Mucosa of stomach (tissue), 1 donor: ENCODE data around the gene HGD.
A peak's percentile ranks its signal among the peaks of the same experiment; 100 is the strongest.
"Not testable (repeated sequence)": the region's sequence is repeated elsewhere in the genome, so short reads cannot be mapped to it uniquely, and the experiment has no call there.

Source experiments
- H3K27me3 ChIP-seq: one replicate; pipeline ENCODE4 v1.7.0; 2013; ENCODE audit warnings: mild to moderate bottlenecking, low read length; ENCODE audit not compliant: control insufficient read depth, insufficient read depth
- H3K36me3 ChIP-seq: one replicate; pipeline ENCODE4 v1.7.0; 2013; ENCODE audit warnings: low read length; ENCODE audit not compliant: control insufficient read depth, insufficient read depth
- H3K4me1 ChIP-seq: one replicate; pipeline ENCODE4 v1.7.0; 2013; ENCODE audit warnings: mild to moderate bottlenecking, low read length; ENCODE audit not compliant: control insufficient read depth, insufficient read depth
- H3K4me3 ChIP-seq: one replicate; pipeline ENCODE4 v1.7.0; 2013; ENCODE audit warnings: low read length
- H3K9ac ChIP-seq: one replicate; pipeline ENCODE4 v1.7.0; 2013; ENCODE audit warnings: mild to moderate bottlenecking, low read length, moderate library complexity
- H3K9me3 ChIP-seq: one replicate; pipeline ENCODE4 v1.7.0; 2013; ENCODE audit warnings: mild to moderate bottlenecking, low read length, moderate library complexity; ENCODE audit not compliant: control insufficient read depth
- donor health status: Pancreatic carcinoma.

The HGD gene

DNA sequence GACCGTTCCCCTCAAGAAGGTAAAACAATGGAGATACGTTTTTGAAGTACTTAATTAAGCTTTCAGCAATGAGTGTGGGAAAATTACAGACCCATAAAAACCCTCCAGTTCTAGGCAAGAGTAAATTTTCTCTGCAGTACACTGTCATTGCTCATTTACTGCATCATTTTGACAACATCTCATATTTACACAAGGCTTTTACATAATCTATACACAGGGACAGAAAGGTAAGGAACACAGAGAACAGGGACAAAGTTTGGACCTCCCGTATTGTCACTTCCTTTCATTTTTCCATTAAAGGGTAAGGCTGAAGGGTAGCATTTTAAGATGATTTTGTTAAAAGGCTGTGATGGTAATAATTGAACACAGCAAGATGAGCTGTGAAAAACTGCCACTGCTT lies 7.4 kb upstream of the HGD start:
- H3K4me3 ChIP-seq: no peak overlapping the region
- peaks cover 7% of the 10 kb centered on the region for H3K4me1 ChIP-seq
- H3K9ac ChIP-seq: no peak overlapping the region
- no peaks in the 10 kb centered on the region for H3K27me3 ChIP-seq
- H3K9me3 ChIP-seq: no peaks in the 10 kb centered on the region
- no peaks in the 10 kb centered on the region for H3K36me3 ChIP-seq

GRCh38 chr3:120688121-120688520 lies 6.1 kb upstream of the HGD start:
- H3K27me3 ChIP-seq: no peaks in the 10 kb centered on the region
- no peaks in the 10 kb centered on the region for H3K9me3 ChIP-seq
- H3K4me3 ChIP-seq: no peak overlapping the region
- peaks cover 11% of the 10 kb centered on the region for H3K4me1 ChIP-seq
- H3K9ac ChIP-seq: no peak overlapping the region
- no peaks in the 10 kb centered on the region for H3K36me3 ChIP-seq

DNA sequence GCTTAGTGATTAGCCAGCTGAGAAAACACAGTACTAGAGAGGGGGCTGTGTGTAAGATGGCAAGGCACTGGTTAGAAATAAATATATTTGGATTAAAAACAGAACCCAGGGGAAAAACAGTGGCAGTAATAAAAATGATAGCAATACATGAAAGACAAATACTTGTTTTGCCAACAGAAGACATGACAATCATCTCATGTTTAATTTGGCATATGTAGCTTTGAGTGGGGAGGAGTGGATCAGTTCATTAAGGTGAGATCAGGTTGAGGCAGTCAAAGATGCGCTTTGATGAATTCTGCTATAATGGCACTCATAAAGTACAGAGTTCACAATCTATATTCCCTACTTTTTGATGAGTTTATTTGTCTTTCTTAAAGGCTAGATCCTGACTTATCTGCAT lies 3.4 kb upstream of the HGD start:
- Histone ChIP-seq H3K9me3 (no peaks in the 10 kb centered on the region), H3K36me3 (no peaks in the 10 kb centered on the region), H3K4me3 (no peak overlapping the region)

DNA sequence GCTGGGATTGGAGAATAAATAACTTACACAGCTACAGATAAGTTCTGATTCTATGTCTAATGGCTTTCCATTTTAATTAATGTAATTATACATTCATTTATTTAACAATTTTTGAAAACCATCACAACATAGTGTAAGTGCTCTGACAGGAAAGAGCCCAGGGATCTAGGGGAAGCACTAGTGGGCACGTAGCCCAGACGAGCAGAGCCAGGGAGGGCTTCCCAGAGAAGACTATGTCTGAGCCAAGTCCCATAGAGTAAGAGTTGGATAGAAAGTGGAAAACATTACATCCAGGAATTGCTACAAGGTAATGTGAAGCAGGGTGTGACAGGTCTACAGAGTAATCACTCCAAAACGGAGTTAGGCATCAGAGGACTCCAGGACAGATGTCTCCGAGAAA lies 2.9 kb upstream of the HGD start:
- Histone ChIP-seq H3K4me1 (peaks cover 29% of the 10 kb centered on the region), H3K9me3 (no peaks in the 10 kb centered on the region), H3K9ac (no peak overlapping the region), H3K4me3 (no peak overlapping the region), H3K27me3 (no peaks in the 10 kb centered on the region), H3K36me3 (no peaks in the 10 kb centered on the region)

More for the DNA sequence above, 3.4 kb upstream of the HGD start:
- no peaks in the 10 kb centered on the region for H3K27me3 ChIP-seq
- H3K9ac ChIP-seq: no peak overlapping the region
- peaks cover 28% of the 10 kb centered on the region for H3K4me1 ChIP-seq

DNA sequence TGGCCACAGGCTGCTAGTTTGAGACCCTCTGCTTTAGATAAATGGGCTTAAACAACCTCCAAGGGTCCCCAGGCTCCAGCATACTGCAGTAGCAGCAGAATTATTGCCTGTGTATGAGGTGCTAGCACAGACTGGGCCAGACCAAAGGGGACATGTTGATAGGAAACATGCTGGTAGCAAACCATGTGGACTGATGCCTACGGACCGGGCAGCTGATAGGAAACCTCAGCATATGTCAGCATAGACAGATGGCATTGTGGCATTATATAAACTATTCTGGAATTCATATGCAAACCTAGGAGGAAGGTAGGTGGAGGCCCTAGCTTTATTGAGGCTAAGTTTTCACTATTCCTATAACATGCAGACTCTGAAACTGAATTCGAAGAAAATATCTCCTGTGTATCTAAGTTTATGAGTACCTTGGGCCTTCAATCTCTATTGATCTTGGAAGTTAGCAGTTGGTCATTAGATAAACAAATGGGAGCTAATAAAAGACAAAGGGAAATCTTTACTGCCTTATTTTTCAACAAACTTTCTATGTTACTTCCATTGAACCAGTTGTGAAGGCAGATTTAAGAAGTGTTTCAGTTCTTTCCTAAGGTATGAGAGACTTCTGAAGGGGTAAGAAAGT lies 1.7 kb upstream of the HGD start:
- Histone ChIP-seq H3K4me1 (peaks cover 38% of the 10 kb centered on the region), H3K4me3 (no peak overlapping the region), H3K27me3 (no peaks in the 10 kb centered on the region), H3K9me3 (no peaks in the 10 kb centered on the region), H3K9ac (no peak overlapping the region), H3K36me3 (no peaks in the 10 kb centered on the region)

- Histone ChIP-seq H3K4me3 (no peak overlapping the region), H3K27me3 (no peaks in the 10 kb centered on the region), H3K9me3 (no peaks in the 10 kb centered on the region), H3K4me1 (peaks cover 39% of the 10 kb centered on the region), H3K9ac (no peak overlapping the region), H3K36me3 (no peaks in the 10 kb centered on the region)
Observed at GRCh38 chr3:120683213-120683612, 1.2 kb upstream of the HGD start.

DNA sequence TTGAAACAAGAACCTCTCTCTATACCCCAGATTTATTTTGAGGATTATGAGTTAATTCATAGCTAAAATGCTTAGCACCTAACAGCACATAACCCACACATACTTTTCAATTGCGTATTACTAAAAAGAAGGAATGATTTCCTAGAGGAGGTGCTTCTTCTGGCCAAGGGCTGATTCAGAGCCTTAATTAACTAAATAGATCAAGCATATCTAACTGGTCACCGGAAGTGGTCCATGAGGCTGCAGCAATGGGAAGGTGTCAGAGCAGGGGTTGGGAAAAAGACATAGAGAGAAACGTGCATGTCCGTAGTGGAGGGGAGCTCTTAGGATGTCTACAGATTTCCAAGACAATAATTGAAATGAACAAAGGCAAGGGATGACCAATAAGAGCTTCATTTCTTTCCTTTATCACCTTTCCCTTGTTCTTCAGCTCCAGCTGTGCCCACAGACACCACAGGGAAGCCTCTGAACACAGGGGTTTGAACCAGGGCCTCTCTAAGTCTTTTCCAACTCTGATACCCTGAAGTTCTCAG lies 467 bp downstream of the HGD start:
- H3K27me3 ChIP-seq: no peaks in the 10 kb centered on the region
- H3K9me3 ChIP-seq: no peaks in the 10 kb centered on the region
- H3K4me3 ChIP-seq: peak overlapping the region; percentile 17
- H3K9ac ChIP-seq: peak overlapping the region; percentile 74
- peaks cover 39% of the 10 kb centered on the region for H3K4me1 ChIP-seq
- H3K36me3 ChIP-seq: no peaks in the 10 kb centered on the region

GRCh38 chr3:120681018-120681417 lies 1.0 kb downstream of the HGD start:
- peak overlapping the region; percentile 17 for H3K4me3 ChIP-seq
- no peaks in the 10 kb centered on the region for H3K36me3 ChIP-seq
- H3K9ac ChIP-seq: peak overlapping the region; percentile 74

DNA sequence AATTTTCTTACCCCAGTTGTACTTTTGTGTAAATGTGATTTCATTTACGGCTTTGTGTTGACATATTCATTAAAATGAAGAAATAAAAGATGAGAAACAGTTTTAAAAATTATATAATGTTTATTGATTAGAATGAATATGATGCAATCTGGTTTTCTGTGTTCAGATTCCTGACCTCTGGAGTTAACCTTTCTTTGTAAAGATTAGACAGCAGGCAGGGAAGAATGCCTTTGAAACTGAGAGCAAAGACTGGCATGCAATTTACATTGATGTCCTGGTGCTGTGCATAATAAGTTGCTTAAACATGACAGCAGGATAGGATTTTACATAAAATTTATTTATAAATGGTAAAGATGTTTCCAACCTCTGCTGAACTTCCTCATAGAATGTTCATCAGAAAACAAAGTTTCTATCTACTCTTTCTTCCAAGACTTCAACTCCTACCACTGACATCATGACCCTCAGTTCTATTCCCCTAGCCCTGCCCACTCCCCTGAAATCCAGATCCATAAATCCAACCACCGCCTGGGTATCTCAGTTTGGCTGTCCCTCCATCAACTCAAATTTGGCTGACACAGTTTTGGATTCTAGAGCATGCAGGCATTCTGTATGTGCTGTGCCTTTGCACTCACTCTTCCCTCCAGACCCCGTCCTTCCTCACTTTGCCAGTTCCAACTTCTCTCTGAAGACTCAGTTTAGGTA lies 1.7 kb downstream of the HGD start:
- peaks cover 39% of the 10 kb centered on the region for H3K4me1 ChIP-seq
- no peaks in the 10 kb centered on the region for H3K36me3 ChIP-seq
- H3K4me3 ChIP-seq: peak overlapping the region; percentile 17
- no peaks in the 10 kb centered on the region for H3K9me3 ChIP-seq
- no peaks in the 10 kb centered on the region for H3K27me3 ChIP-seq
- peak overlapping the region; percentile 30 for H3K9ac ChIP-seq

More at GRCh38 chr3:120681018-120681417, 1.0 kb downstream of the HGD start:
- H3K4me1 ChIP-seq: peaks cover 39% of the 10 kb centered on the region
- no peaks in the 10 kb centered on the region for H3K27me3 ChIP-seq
- no peaks in the 10 kb centered on the region for H3K9me3 ChIP-seq

GRCh38 chr3:120678984-120679383 lies 3.1 kb downstream of the HGD start:
- H3K9ac ChIP-seq: peak overlapping the region; percentile 38
- H3K4me3 ChIP-seq: no peak overlapping the region
- H3K4me1 ChIP-seq: peaks cover 37% of the 10 kb centered on the region

DNA sequence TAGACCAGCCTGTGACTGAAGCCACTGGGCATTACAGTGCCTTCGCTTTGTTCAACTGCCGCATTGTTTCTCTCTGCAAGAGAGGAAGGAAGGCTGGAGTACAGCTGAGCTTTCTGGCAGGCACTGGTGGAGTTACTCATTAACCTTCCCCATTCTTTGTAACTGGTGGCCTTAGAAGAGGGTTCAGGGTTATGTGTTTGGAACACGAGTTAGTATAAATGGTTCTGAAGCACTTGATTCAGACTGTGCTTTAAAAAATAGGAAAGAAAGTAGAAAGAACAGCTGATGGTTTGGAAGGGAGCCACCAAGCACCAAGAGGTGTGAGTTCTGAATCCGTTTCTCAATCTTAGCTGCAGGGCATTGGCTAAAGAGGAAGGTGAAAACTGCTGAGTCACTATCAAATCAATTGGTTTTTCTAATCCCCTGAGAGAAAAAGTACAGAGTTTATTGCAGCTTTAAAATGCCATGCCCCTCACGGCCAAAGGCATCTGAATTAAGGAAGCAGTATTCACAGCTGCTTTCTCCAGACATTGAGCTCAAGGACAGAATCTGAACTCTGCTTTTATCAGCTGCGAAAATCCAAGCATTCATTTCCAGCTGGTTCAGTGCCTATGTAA lies 3.6 kb downstream of the HGD start:
- Histone ChIP-seq H3K9me3 (no peaks in the 10 kb centered on the region), H3K27me3 (no peaks in the 10 kb centered on the region), H3K9ac (peak overlapping the region; percentile 38), H3K4me3 (no peak overlapping the region), H3K4me1 (peaks cover 31% of the 10 kb centered on the region), H3K36me3 (no peaks in the 10 kb centered on the region)

More at GRCh38 chr3:120678984-120679383, 3.1 kb downstream of the HGD start:
- Histone ChIP-seq H3K36me3 (no peaks in the 10 kb centered on the region), H3K27me3 (no peaks in the 10 kb centered on the region), H3K9me3 (no peaks in the 10 kb centered on the region)

DNA sequence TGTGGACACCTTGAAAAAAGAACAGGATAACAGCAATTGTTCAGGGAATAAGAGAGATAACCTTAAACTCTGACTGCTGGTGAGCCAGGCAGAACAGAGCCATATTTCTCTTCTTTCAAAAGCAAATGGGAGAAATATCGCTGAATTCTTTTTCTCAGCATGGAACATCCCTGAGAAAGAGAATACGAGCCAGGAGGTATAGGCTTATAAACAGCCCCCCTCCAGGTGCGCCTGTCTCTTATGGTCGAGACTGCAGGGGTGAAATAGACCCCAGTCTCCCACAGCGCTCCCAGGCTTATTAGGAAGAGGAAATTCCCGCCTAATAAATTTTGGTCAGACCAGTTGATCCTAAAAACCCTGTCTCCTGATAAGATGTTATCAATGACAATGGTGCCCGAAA lies 4.8 kb downstream of the HGD start:
- H3K4me3 ChIP-seq, H3K27me3 ChIP-seq, H3K36me3 ChIP-seq, H3K9ac ChIP-seq, H3K9me3 ChIP-seq: not testable (repeated sequence)
- peaks cover 19% of the 10 kb centered on the region for H3K4me1 ChIP-seq
